ENCODE results near the gene APOBEC2. TPM values are rescaled to one million over a fixed set of nuclear protein-coding genes. Genes with fewer than 3 reads are reported as not detected.
A peak's percentile ranks its signal among the peaks of the same experiment; 100 is the strongest.

Gene APOBEC2
- total and polyA plus RNA-seq, 4 experiments from 2014 or later = 0.44 to 0.91 TPM; not detected in 2

- no peaks in the 10 kb centered on the region for H3K9me3 Mint-ChIP-seq
- no peaks in the 10 kb centered on the region for H3K27me3 ChIP-seq (ENCODE audit: insufficient read depth, low read length)
- CTCF ChIA-PET (ENCODE audit: partially characterized antibody) = interaction anchor here (1.1 kb wide), 1 partner anchor 102 kb away, joined by 4 read pairs; no protein-coding TSS in a partner anchor
- H3K4me3 Mint-ChIP-seq = peak overlapping the region; percentile 28 to 90 (median 86)
- H3K9me3 ChIP-seq (ENCODE audit: control insufficient read depth in 1 of 2, low read length in 2 of 2) = no peaks in the 10 kb centered on the region
- H3K27me3 Mint-ChIP-seq = no peaks in the 10 kb centered on the region
- DNase-seq = peak in 4 of 5 donors; percentile 18 to 37 (median 28)
- H3K36me3 ChIP-seq (ENCODE audit: insufficient read depth, low read length) = peaks cover 25% of the 10 kb centered on the region
- peak overlapping the region; percentile 75 to 95 (median 91) for H3K27ac Mint-ChIP-seq
- H3K27ac ChIP-seq (ENCODE audit: low read depth, low read length) = peak overlapping the region; percentile 49
- H3K4me1 Mint-ChIP-seq = peaks cover 43 to 82% (median 61%) of the 10 kb centered on the region in 4 donors
- H3K4me3 ChIP-seq (ENCODE audit: low read length in 2 of 2) = peak overlapping the region in 1 of 2 donors; percentile 17
- intact Hi-C loops (cut with micrococcal nuclease) = no loop called here
- peaks cover 39 to 63% of the 10 kb centered on the region in 2 donors for H3K36me3 Mint-ChIP-seq
- POLR2A ChIA-PET (ENCODE audit: partially characterized antibody) = interaction anchor here (0.7 to 1.1 kb wide), 2 partner anchors 8 to 11 kb away, joined by 3 to 5 read pairs; partner anchors contain the start of genes NFYA and OARD1
- H3K4me1 ChIP-seq (ENCODE audit: insufficient read depth, low read length) = peaks cover 66% of the 10 kb centered on the region
Measured at GRCh38 chr6:41080621-41081020, 27.6 kb downstream of the APOBEC2 start.

DNA sequence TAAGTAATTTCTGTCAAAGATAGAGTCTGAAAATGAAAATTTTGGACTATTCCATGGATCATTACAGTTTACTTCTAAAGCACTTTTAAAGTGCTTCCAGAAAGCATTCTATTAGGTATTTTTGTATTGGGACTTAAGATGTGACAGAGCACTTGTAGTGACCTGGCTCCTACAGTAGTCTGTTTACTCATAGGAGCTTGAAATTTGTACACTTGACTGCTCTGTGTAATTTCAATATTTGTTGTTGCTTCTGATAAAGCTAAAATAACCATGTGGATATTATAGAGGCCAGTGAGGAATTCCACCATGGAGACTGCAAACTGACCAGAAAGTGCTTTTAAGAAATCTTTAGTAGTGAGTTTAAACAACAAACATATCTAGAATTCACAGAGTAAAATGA is 30.1 kb downstream of the APOBEC2 start:
- CTCF ChIA-PET (ENCODE audit: partially characterized antibody) = no interaction called here

DNA sequence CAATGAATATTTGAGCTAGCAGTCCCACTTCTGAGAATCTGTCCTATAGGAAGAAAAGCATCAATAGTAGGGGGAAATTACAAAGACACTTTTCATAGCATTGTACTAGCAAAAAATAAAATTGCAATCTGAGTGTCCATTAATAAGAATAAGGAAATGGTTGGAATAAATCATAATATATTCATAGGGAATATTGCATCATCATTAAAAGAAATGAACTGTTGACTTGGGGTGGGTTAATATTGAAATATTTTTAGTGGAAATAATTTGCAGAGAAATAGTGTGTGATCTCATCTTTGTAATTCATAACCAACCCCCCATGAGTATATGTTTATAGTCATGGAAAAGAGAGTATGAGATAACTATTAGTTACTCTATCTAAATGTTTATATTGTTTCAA is 32.2 kb downstream of the APOBEC2 start:
- no peaks in the 10 kb centered on the region for H3K27me3 Mint-ChIP-seq
- Histone ChIP-seq H3K4me1 (ENCODE audit: insufficient read depth, low read length) (peaks cover 41% of the 10 kb centered on the region), H3K4me3 (ENCODE audit: low read length in 2 of 2) (no peak overlapping the region), H3K9me3 (ENCODE audit: control insufficient read depth in 1 of 2, low read length in 2 of 2) (no peaks in the 10 kb centered on the region), H3K27ac (ENCODE audit: low read depth, low read length) (no peak overlapping the region), H3K36me3 (ENCODE audit: insufficient read depth, low read length) (peaks cover 31% of the 10 kb centered on the region), H3K27me3 (ENCODE audit: insufficient read depth, low read length) (no peaks in the 10 kb centered on the region)
- H3K9me3 Mint-ChIP-seq = no peaks in the 10 kb centered on the region
- H3K4me1 Mint-ChIP-seq = peaks cover 28 to 44% (median 36%) of the 10 kb centered on the region in 4 donors
- ChIA-PET CTCF (ENCODE audit: partially characterized antibody) (no interaction called here), POLR2A (ENCODE audit: partially characterized antibody) (no interaction called here)
- H3K36me3 Mint-ChIP-seq = peaks cover 52 to 83% of the 10 kb centered on the region in 2 donors
- intact Hi-C loops (cut with micrococcal nuclease) = no loop called here
- no peak overlapping the region for H3K4me3 Mint-ChIP-seq
- peak overlapping the region in 1 of 7 donors; percentile 25 for H3K27ac Mint-ChIP-seq
- no peak for DNase-seq

More for the DNA sequence above, 30.1 kb downstream of the APOBEC2 start:
- Histone ChIP-seq H3K9me3 (ENCODE audit: control insufficient read depth in 1 of 2, low read length in 2 of 2) (no peaks in the 10 kb centered on the region), H3K4me3 (ENCODE audit: low read length in 2 of 2) (no peak overlapping the region), H3K27me3 (ENCODE audit: insufficient read depth, low read length) (no peaks in the 10 kb centered on the region), H3K27ac (ENCODE audit: low read depth, low read length) (no peak overlapping the region), H3K4me1 (ENCODE audit: insufficient read depth, low read length) (peaks cover 52% of the 10 kb centered on the region), H3K36me3 (ENCODE audit: insufficient read depth, low read length) (peaks cover 30% of the 10 kb centered on the region)
- DNase-seq = no peak
- intact Hi-C loops (cut with micrococcal nuclease) = no loop called here
- Mint-ChIP-seq H3K9me3 (no peaks in the 10 kb centered on the region), H3K36me3 (peaks cover 53 to 81% of the 10 kb centered on the region in 2 donors), H3K4me1 (peaks cover 32 to 62% (median 47%) of the 10 kb centered on the region in 4 donors), H3K27me3 (no peaks in the 10 kb centered on the region), H3K4me3 (peak overlapping the region in 1 of 8 donors; percentile 21), H3K27ac (peak overlapping the region in 1 of 7 donors; percentile 31)
- POLR2A ChIA-PET (ENCODE audit: partially characterized antibody) = interaction anchor here (1.8 kb wide), 1 partner anchor 10 kb away, joined by 3 read pairs; the partner anchor contains the start of genes NFYA and OARD1

DNA sequence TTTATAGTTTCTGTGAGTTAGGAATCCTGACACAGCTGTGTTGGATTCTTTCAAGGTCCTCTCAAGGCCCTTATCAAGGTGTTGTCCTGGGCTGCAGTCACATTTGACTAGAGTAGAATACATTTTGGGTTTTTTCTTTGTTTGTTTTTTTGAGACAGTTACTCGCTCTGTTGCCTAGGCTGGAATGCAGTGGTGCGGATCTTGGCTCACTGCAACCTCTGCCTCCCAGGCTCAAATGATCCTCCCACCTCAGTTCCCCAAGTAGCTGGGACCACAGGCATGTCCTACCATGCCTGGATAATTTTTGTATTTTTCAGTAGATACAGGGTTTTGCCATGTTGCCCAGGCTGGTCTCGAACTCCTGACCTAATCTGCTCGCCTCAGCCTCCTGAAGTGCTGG is 35.4 kb downstream of the APOBEC2 start:
- no peak overlapping the region for H3K4me3 ChIP-seq (ENCODE audit: low read length in 2 of 2)
- H3K36me3 ChIP-seq (ENCODE audit: insufficient read depth, low read length) = peaks cover 58% of the 10 kb centered on the region
- intact Hi-C loops (cut with micrococcal nuclease) = no loop called here
- Mint-ChIP-seq H3K4me3 (no peak overlapping the region), H3K27ac (no peak overlapping the region), H3K4me1 (peaks cover 9 to 15% (median 11%) of the 10 kb centered on the region in 4 donors), H3K27me3 (no peaks in the 10 kb centered on the region), H3K9me3 (no peaks in the 10 kb centered on the region), H3K36me3 (peaks cover 59 to 80% of the 10 kb centered on the region in 2 donors)
- no peak for DNase-seq
- no peaks in the 10 kb centered on the region for H3K9me3 ChIP-seq (ENCODE audit: control insufficient read depth in 1 of 2, low read length in 2 of 2)
- ChIA-PET POLR2A (ENCODE audit: partially characterized antibody) (interaction anchor here (0.8 to 2.7 kb wide), 2 partner anchors 16 to 61 kb away, joined by 3 to 8 read pairs; partner anchors contain the start of genes NFYA and OARD1), CTCF (ENCODE audit: partially characterized antibody) (interaction anchor here (1.3 kb wide), 1 partner anchor 13 kb away, joined by 3 read pairs; no protein-coding TSS in a partner anchor)
- no peaks in the 10 kb centered on the region for H3K27me3 ChIP-seq (ENCODE audit: insufficient read depth, low read length)
- peaks cover 9% of the 10 kb centered on the region for H3K4me1 ChIP-seq (ENCODE audit: insufficient read depth, low read length)
- H3K27ac ChIP-seq (ENCODE audit: low read depth, low read length) = no peak overlapping the region

DNA sequence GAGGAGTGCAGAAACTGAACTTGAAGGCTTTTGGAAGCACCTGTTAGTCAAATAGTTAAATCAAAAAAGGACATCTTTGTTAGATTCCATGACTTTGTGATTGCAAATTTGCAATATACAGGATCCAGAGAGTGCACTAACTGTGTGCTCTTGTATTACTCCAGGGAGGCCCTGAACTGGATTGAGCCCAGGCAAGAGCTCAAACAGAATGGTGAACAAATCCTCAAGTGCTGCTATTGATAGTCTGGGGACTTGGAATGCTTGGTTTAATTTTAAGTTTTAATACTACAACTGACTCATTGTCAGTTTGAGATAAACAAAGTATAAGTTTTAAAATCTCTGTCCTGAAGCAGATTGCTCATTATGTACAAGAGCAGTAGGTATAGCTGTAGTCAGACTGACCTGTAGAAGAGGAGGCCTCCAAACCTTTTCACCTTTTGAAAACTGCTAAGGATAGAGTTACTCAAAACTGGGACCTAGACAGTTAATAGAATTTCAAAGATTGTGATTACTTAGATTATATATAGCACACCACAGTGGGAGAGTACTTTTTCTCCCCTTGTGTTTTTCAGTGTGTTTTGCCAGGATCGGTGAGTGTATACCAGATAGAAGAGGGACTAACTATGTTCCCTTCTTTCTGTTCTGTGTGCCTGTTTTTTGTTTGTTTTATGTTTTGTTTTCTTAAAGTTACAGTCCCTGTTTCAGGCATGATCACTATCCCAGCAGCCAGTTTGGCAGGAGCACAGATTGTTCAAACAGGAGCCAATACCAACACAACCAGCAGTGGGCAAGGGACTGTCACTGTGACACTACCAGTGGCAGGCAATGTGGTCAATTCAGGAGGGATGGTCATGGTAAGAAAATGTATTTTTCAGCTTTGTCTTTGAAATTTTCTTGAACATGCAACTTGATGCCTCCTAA is 38.1 kb downstream of the APOBEC2 start:
- H3K4me1 Mint-ChIP-seq = peaks cover 0 to 12% (median 4%) of the 10 kb centered on the region in 4 donors
- no peak overlapping the region for H3K4me3 Mint-ChIP-seq
- H3K9me3 Mint-ChIP-seq = no peaks in the 10 kb centered on the region
- no peaks in the 10 kb centered on the region for H3K27me3 Mint-ChIP-seq
- no peaks in the 10 kb centered on the region for H3K9me3 ChIP-seq (ENCODE audit: control insufficient read depth in 1 of 2, low read length in 2 of 2)
- H3K27ac Mint-ChIP-seq = peak overlapping the region in 2 of 7 donors; percentile 58 to 68
- H3K36me3 Mint-ChIP-seq = peaks cover 61 to 84% of the 10 kb centered on the region in 2 donors
- no peak overlapping the region for H3K27ac ChIP-seq (ENCODE audit: low read depth, low read length)
- H3K4me1 ChIP-seq (ENCODE audit: insufficient read depth, low read length) = no peaks in the 10 kb centered on the region
- DNase-seq = no peak
- no peaks in the 10 kb centered on the region for H3K27me3 ChIP-seq (ENCODE audit: insufficient read depth, low read length)
- ChIA-PET CTCF (ENCODE audit: partially characterized antibody) (interaction anchor here (1.0 to 2.6 kb wide), 2 partner anchors 11 to 91 kb away, joined by 4 to 14 read pairs; no protein-coding TSS in a partner anchor), POLR2A (ENCODE audit: partially characterized antibody) (no interaction called here)
- H3K36me3 ChIP-seq (ENCODE audit: insufficient read depth, low read length) = peaks cover 66% of the 10 kb centered on the region
- intact Hi-C loops (cut with micrococcal nuclease) = no loop called here
- H3K4me3 ChIP-seq (ENCODE audit: low read length in 2 of 2) = no peak overlapping the region

- Mint-ChIP-seq H3K27ac (peak overlapping the region in 1 of 7 donors; percentile 25), H3K36me3 (peaks cover 69 to 86% of the 10 kb centered on the region in 2 donors), H3K4me3 (no peak overlapping the region), H3K27me3 (no peaks in the 10 kb centered on the region), H3K9me3 (no peaks in the 10 kb centered on the region), H3K4me1 (peaks cover 0 to 12% (median 4%) of the 10 kb centered on the region in 4 donors)
- H3K4me1 ChIP-seq (ENCODE audit: insufficient read depth, low read length) = no peaks in the 10 kb centered on the region
- H3K9me3 ChIP-seq (ENCODE audit: control insufficient read depth in 1 of 2, low read length in 2 of 2) = no peaks in the 10 kb centered on the region
- H3K27ac ChIP-seq (ENCODE audit: low read depth, low read length) = no peak overlapping the region
- POLR2A ChIA-PET (ENCODE audit: partially characterized antibody) = no interaction called here
- H3K27me3 ChIP-seq (ENCODE audit: insufficient read depth, low read length) = no peaks in the 10 kb centered on the region
- peak in 1 of 5 donors; percentile 9 for DNase-seq
- intact Hi-C loops (cut with micrococcal nuclease) = loop anchor here (2.0 kb wide), 2 partner anchors 90 to 226 kb away; no protein-coding TSS in a partner anchor
- CTCF ChIA-PET (ENCODE audit: partially characterized antibody) = interaction anchor here (1.0 to 2.6 kb wide), 3 partner anchors 10 to 90 kb away, joined by 4 to 14 read pairs (median 9); no protein-coding TSS in a partner anchor
- H3K4me3 ChIP-seq (ENCODE audit: low read length in 2 of 2) = no peak overlapping the region
- H3K36me3 ChIP-seq (ENCODE audit: insufficient read depth, low read length) = peaks cover 79% of the 10 kb centered on the region
Measured at GRCh38 chr6:41092421-41093140, 39.6 kb downstream of the APOBEC2 start.
